ENCODE measurements around the gene SLC24A3.

- TF ChIP-seq, protein P1, sequence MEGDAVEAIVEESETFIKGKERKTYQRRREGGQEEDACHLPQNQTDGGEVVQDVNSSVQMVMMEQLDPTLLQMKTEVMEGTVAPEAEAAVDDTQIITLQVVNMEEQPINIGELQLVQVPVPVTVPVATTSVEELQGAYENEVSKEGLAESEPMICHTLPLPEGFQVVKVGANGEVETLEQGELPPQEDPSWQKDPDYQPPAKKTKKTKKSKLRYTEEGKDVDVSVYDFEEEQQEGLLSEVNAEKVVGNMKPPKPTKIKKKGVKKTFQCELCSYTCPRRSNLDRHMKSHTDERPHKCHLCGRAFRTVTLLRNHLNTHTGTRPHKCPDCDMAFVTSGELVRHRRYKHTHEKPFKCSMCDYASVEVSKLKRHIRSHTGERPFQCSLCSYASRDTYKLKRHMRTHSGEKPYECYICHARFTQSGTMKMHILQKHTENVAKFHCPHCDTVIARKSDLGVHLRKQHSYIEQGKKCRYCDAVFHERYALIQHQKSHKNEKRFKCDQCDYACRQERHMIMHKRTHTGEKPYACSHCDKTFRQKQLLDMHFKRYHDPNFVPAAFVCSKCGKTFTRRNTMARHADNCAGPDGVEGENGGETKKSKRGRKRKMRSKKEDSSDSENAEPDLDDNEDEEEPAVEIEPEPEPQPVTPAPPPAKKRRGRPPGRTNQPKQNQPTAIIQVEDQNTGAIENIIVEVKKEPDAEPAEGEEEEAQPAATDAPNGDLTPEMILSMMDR (IDR thresholded peaks at IDR 0.05), result no peak
- no peak for TF ChIP-seq POLR2A (IDR thresholded peaks at IDR 0.05)
Measured at GRCh38 chr20:19644085-19644484, 431.6 kb downstream of the SLC24A3 start.
